K562 (cell line): Measurements from ENCODE around the gene THADA. TPM values are rescaled to one million over a fixed set of nuclear protein-coding genes. Genes with fewer than 3 reads are reported as not detected.

ENCODE experiments used
- CEBPG ChIP-seq, 3 experiments: fragments of 200-800 bp in 1 of 3; sonication (Bioruptor generic) in 1 of 3; sonication (generic) in 1 of 3; formaldehyde crosslinking in 1 of 3; IDR thresholded peaks in 2 of 3; conservative IDR thresholded peaks in 1 of 3; 2 replicates each; pipeline versions ENCODE4 v1.6.1 to v1.8.0; 2016 to 2022; ENCODE audit warnings: missing compliant biosample characterization in 2 of 3, missing genetic modification characterization in 2 of 3, mild to moderate bottlenecking in 1 of 3, missing genetic modification reagents in 1 of 3
- IRF9 ChIP-seq: fragments of 450-650 bp; IDR thresholded peaks from 2 replicates; pipeline ENCODE4 v1.6.1; 2016; ENCODE audit warnings: missing biosample characterization, missing genetic modification characterization
- NFE2L1 ChIP-seq: fragments of 450-650 bp; IDR thresholded peaks from 2 replicates; pipeline ENCODE4 v1.6.1; 2016; ENCODE audit warnings: missing genetic modification characterization, low read depth, mild to moderate bottlenecking, missing compliant biosample characterization, moderate library complexity, borderline replicate concordance
- RBBP5 ChIP-seq: fragments of 200-600 bp; sonication (generic); IDR thresholded peaks from 2 replicates; pipeline ENCODE4 v1.6.1; 2012; ENCODE audit warnings: borderline replicate concordance, mild to moderate bottlenecking, low read length, control low read depth, inconsistent platforms; ENCODE audit not compliant: insufficient read depth, poor library complexity, severe bottlenecking
- RBM15 ChIP-seq: fragments of 200-400 bp; formaldehyde crosslinking; IDR thresholded peaks from 2 replicates; pipeline ENCODE4 v1.6.1; 2018; ENCODE audit warnings: mild to moderate bottlenecking, low read length, moderate library complexity; ENCODE audit not compliant: insufficient read depth
- RBM34 ChIP-seq: fragments of 200-400 bp; formaldehyde crosslinking; IDR thresholded peaks from 2 replicates; pipeline ENCODE4 v1.6.1; 2018; ENCODE audit warnings: low read length, borderline replicate concordance; ENCODE audit not compliant: insufficient read depth
- RREB1 ChIP-seq: fragments of 250-450 bp; sonication (Bioruptor Pico); IDR thresholded peaks from 2 replicates; pipeline ENCODE4 v1.4.0; 2020
- SPI1 ChIP-seq: IDR thresholded peaks from 2 replicates; pipeline ENCODE4 v1.6.1; 2011; ENCODE audit warnings: low read depth, low read length, control low read depth, borderline replicate concordance
- TCF3 ChIP-seq: sonication (generic); formaldehyde crosslinking; IDR thresholded peaks from 2 replicates; pipeline ENCODE4 v1.4.0; 2020; ENCODE audit warnings: mild to moderate bottlenecking, missing genetic modification reagents
- ZNF277 ChIP-seq: fragments of 250-450 bp; sonication (Bioruptor Pico); IDR thresholded peaks from 2 replicates; pipeline ENCODE4 v1.8.0; 2022; ENCODE audit warnings: inconsistent platforms, mild to moderate bottlenecking, moderate library complexity, borderline replicate concordance
- ZNF717 ChIP-seq: fragments of 250-450 bp; sonication (Bioruptor Pico); IDR thresholded peaks from 2 replicates; pipeline ENCODE4 v1.5.0; 2021
- polyA plus RNA-seq, 8 experiments: library from polyadenylated mRNA; depleted of rRNA in 4 of 8; stranded (reverse) in 5 of 8; unstranded in 3 of 8; fragments of >200 nt; fragmentation: Nextera tagmentation in 2 of 8; fragmentation: Illumina TruSeq in 1 of 8; extraction: Ambion mirVana in 2 of 8; extraction: Trizol in 1 of 8; gene quantifications; 2 replicates each; pipeline versions ENCODE4 v1.2.1 to v1.2.3, GENCODE V29; 2011 to 2014; ENCODE audit warnings: inconsistent platforms in 1 of 8, missing spikeins in 1 of 8
- total RNA-seq, 7 experiments: library from RNA; depleted of rRNA in 6 of 7; stranded (reverse); fragments of >200 nt in 6 of 7; fragmentation: Illumina TruSeq in 2 of 7; extraction: Trizol in 2 of 7; gene quantifications; 2 replicates each; pipeline versions ENCODE4 v1.2.1 to v1.2.3, GENCODE V29; 2011 to 2021; ENCODE audit warnings: low replicate concordance in 1 of 7
- TF ChIP-seq, protein P1 (sequence below), 3 experiments: IDR thresholded peaks in 2 of 3; conservative IDR thresholded peaks in 1 of 3; 2 replicates each; pipeline ENCODE4 v1.5.1; 2011 to 2012; ENCODE audit warnings: low read length in 3 of 3, mild to moderate bottlenecking in 3 of 3, control low read depth in 2 of 3, improper control_type of control experiment in 1 of 3, inconsistent platforms in 1 of 3, low read depth in 1 of 3, mixed read lengths in 1 of 3, moderate library complexity in 1 of 3; ENCODE audit not compliant: insufficient read depth in 2 of 3
- TF ChIP-seq, protein P2 (sequence below): fragments of 450-650 bp; IDR thresholded peaks from 2 replicates; pipeline ENCODE4 v1.6.1; 2017; ENCODE audit warnings: antibody characterized with exemption

Gene THADA
- total and polyA plus RNA-seq, 9 of the 15 experiments (the other 6 are each of a cell fraction or from before 2014, with no cell fraction given): 17.8 to 34.7 (median 31.9) TPM

DNA sequence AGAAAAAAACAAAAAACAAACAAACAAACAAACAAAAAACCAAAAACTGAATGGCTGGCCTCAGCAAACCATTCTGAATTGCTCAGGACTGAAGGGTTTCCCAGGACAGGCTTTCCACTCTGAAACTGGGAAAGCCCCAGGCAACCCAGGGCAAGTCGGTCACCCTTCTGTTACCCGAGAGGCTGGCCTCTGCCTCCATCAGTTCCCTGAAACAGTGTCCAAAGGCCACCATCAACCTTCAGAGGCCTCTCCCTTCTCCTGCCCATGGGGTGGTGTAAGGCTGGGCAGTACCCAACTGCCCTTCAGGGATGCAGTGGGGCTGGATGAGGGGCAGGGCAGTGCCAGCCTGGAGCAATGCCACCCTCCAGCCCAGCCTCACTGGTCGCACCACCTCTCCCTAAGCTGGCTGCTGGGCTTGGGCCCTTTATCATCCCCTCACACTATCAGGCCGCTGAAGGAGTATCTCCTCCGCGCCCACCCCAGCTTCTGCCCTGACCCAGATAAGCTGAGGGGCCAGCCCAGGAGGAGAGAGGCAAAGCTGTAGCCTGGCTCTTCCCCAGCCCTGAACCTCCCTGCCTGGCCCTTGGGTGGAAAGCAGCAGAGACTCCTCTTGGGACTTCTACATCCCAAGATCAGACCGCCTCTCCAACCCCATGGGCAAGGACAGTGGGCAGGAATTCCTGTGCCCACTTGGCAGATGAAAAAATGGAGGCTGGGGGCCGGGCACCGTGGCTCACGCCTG, 405.4 kb downstream of the THADA start (continued):
- TF ChIP-seq TCF3 (CRISPR knock-in tag): peak; percentile 97
- no peak for TF ChIP-seq RBM34
- TF ChIP-seq, protein P1, sequence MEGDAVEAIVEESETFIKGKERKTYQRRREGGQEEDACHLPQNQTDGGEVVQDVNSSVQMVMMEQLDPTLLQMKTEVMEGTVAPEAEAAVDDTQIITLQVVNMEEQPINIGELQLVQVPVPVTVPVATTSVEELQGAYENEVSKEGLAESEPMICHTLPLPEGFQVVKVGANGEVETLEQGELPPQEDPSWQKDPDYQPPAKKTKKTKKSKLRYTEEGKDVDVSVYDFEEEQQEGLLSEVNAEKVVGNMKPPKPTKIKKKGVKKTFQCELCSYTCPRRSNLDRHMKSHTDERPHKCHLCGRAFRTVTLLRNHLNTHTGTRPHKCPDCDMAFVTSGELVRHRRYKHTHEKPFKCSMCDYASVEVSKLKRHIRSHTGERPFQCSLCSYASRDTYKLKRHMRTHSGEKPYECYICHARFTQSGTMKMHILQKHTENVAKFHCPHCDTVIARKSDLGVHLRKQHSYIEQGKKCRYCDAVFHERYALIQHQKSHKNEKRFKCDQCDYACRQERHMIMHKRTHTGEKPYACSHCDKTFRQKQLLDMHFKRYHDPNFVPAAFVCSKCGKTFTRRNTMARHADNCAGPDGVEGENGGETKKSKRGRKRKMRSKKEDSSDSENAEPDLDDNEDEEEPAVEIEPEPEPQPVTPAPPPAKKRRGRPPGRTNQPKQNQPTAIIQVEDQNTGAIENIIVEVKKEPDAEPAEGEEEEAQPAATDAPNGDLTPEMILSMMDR (IDR thresholded peaks at IDR 0.05 in 2 of 3, conservative IDR thresholded peaks at IDR 0.05 in 1 of 3; ENCODE audit: insufficient read depth in 2 of 3, low read depth in 1 of 3, low read length in 3 of 3): no peak
- no peak for TF ChIP-seq NFE2L1 (tag)
- TF ChIP-seq, protein P2, sequence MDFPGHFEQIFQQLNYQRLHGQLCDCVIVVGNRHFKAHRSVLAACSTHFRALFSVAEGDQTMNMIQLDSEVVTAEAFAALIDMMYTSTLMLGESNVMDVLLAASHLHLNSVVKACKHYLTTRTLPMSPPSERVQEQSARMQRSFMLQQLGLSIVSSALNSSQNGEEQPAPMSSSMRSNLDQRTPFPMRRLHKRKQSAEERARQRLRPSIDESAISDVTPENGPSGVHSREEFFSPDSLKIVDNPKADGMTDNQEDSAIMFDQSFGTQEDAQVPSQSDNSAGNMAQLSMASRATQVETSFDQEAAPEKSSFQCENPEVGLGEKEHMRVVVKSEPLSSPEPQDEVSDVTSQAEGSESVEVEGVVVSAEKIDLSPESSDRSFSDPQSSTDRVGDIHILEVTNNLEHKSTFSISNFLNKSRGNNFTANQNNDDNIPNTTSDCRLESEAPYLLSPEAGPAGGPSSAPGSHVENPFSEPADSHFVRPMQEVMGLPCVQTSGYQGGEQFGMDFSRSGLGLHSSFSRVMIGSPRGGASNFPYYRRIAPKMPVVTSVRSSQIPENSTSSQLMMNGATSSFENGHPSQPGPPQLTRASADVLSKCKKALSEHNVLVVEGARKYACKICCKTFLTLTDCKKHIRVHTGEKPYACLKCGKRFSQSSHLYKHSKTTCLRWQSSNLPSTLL: no peak
- no peak for TF ChIP-seq CEBPG (CRISPR knock-in tag; IDR thresholded peaks at IDR 0.05)
- no peak for TF ChIP-seq CEBPG (tag; conservative IDR thresholded peaks at IDR 0.05 in 1 of 2, IDR thresholded peaks at IDR 0.05 in 1 of 2)
- TF ChIP-seq SPI1: no peak
- no peak for TF ChIP-seq ZNF717
- no peak for TF ChIP-seq IRF9
- no peak for TF ChIP-seq RBM15
- TF ChIP-seq ZNF277 (CRISPR knock-in tag): no peak
- peak; percentile 78; the same call in 1 of the 2 replicates for TF ChIP-seq RREB1 (CRISPR knock-in tag)
- TF ChIP-seq RBBP5: no peak
